Tibial nerve (tissue), 3 donors: ENCODE results near the gene ZNF431.

ENCODE experiments used
- POLR2A ChIP-seq, 2 donors: fragments of 450-650 bp; IDR thresholded peaks; one replicate each; pipeline ENCODE4 v1.6.1; 2017; ENCODE audit warnings: antibody characterized with exemption in 2 of 2, mild to moderate bottlenecking in 2 of 2, moderate library complexity in 2 of 2
- TF ChIP-seq, protein P1 (sequence below), 5 experiments: fragments of 200-600 bp in 3 of 5; fragments of 450-650 bp in 2 of 5; sonication (generic) in 3 of 5; IDR thresholded peaks; one replicate each; pipeline ENCODE4 v1.5.1; 2016 to 2019; ENCODE audit warnings: antibody characterized with exemption in 5 of 5, mild to moderate bottlenecking in 3 of 5, moderate library complexity in 2 of 5

DNA sequence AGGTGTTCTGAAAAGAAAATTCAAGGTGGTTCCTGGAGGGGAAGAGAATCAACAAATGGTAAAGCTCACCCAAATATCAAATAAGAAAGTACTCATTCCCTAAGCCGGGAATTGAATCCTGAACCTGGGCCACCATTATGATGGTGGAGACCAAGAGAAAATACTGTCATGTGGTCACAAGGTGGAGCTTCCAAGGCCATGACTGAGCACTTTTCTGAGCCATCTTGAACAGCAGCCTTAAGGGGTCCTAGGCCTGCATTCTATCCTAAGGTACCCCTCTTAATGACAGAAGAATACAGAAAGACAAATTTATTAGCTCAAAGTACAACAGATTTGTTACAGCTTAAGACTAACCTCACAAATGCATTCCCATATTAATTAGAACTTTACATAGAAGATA is 9.6 kb downstream of the ZNF431 start:
- TF ChIP-seq, protein P1, sequence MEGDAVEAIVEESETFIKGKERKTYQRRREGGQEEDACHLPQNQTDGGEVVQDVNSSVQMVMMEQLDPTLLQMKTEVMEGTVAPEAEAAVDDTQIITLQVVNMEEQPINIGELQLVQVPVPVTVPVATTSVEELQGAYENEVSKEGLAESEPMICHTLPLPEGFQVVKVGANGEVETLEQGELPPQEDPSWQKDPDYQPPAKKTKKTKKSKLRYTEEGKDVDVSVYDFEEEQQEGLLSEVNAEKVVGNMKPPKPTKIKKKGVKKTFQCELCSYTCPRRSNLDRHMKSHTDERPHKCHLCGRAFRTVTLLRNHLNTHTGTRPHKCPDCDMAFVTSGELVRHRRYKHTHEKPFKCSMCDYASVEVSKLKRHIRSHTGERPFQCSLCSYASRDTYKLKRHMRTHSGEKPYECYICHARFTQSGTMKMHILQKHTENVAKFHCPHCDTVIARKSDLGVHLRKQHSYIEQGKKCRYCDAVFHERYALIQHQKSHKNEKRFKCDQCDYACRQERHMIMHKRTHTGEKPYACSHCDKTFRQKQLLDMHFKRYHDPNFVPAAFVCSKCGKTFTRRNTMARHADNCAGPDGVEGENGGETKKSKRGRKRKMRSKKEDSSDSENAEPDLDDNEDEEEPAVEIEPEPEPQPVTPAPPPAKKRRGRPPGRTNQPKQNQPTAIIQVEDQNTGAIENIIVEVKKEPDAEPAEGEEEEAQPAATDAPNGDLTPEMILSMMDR (IDR thresholded peaks at IDR 0.05), result no peak
- no peak for TF ChIP-seq POLR2A (IDR thresholded peaks at IDR 0.05)
